Measurements from ENCODE around the gene GPR132.

DNA sequence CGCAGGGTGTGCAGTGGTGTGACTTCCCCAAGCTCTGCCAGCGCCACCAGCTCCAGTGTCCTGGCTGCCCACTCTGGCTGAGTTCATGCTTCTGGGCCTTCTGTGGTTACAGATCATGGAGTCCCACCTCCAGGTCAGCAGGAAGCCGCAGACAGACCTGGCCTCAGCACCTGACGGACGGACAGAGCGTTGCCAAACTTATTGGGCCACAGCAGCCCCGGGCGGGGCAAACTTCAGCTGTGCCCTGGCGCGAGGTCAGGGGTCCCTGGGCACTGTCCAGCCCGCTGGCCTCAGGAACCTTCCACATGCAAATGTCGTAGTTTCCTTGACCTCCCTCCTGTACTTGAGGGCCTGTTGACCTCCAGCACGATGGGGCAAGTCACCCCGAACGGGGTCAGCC, 11.2 kb downstream of the GPR132 start:
- no peak for TF ChIP-seq EZH2 (IDR thresholded peaks at IDR 0.05; ENCODE audit: borderline replicate concordance, low read length)
- TF ChIP-seq, protein P1, sequence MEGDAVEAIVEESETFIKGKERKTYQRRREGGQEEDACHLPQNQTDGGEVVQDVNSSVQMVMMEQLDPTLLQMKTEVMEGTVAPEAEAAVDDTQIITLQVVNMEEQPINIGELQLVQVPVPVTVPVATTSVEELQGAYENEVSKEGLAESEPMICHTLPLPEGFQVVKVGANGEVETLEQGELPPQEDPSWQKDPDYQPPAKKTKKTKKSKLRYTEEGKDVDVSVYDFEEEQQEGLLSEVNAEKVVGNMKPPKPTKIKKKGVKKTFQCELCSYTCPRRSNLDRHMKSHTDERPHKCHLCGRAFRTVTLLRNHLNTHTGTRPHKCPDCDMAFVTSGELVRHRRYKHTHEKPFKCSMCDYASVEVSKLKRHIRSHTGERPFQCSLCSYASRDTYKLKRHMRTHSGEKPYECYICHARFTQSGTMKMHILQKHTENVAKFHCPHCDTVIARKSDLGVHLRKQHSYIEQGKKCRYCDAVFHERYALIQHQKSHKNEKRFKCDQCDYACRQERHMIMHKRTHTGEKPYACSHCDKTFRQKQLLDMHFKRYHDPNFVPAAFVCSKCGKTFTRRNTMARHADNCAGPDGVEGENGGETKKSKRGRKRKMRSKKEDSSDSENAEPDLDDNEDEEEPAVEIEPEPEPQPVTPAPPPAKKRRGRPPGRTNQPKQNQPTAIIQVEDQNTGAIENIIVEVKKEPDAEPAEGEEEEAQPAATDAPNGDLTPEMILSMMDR (IDR thresholded peaks at IDR 0.05; ENCODE audit: low read length): no peak

Measured in OCI-LY1 (cell line).